GM12873 (cell line): ENCODE measurements around the gene EEF1A2.

ENCODE experiments used
- TF ChIP-seq, protein P1 (sequence below): IDR thresholded peaks from 2 replicates; pipeline ENCODE4 v1.5.1; 2012; ENCODE audit warnings: low read depth, mild to moderate bottlenecking, moderate library complexity, low read length, control low read depth; ENCODE audit not compliant: insufficient read depth; ENCODE audit errors: missing control alignments

The EEF1A2 gene

GRCh38 chr20:63507083-63507743 lies 8.3 kb upstream of the EEF1A2 start:
- TF ChIP-seq, protein P1, sequence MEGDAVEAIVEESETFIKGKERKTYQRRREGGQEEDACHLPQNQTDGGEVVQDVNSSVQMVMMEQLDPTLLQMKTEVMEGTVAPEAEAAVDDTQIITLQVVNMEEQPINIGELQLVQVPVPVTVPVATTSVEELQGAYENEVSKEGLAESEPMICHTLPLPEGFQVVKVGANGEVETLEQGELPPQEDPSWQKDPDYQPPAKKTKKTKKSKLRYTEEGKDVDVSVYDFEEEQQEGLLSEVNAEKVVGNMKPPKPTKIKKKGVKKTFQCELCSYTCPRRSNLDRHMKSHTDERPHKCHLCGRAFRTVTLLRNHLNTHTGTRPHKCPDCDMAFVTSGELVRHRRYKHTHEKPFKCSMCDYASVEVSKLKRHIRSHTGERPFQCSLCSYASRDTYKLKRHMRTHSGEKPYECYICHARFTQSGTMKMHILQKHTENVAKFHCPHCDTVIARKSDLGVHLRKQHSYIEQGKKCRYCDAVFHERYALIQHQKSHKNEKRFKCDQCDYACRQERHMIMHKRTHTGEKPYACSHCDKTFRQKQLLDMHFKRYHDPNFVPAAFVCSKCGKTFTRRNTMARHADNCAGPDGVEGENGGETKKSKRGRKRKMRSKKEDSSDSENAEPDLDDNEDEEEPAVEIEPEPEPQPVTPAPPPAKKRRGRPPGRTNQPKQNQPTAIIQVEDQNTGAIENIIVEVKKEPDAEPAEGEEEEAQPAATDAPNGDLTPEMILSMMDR, result no peak

- TF ChIP-seq, protein P1, result no peak
These were observed 6.8 kb upstream of the EEF1A2 start for GRCh38 chr20:63505723-63506122.

DNA sequence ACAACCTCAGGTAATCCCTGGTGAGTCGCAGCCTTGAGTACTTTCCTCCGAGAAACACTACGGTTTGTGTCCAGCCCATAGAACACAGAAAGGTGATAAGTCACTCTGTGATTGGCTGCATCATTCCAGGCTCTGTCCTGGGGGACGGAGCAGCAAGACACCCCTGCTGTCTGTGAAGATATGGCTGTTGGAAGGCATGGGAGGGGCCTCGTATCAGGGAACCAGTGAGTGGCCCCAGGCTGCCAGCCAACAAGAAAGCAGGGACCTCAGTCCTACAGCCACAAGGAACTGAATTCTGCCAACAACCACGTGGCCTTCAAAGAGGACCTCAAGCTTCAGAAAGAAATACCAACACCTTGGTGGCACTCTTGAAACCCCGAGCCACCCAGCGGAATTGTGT lies 6.4 kb upstream of the EEF1A2 start:
- TF ChIP-seq, protein P1, result no peak

DNA sequence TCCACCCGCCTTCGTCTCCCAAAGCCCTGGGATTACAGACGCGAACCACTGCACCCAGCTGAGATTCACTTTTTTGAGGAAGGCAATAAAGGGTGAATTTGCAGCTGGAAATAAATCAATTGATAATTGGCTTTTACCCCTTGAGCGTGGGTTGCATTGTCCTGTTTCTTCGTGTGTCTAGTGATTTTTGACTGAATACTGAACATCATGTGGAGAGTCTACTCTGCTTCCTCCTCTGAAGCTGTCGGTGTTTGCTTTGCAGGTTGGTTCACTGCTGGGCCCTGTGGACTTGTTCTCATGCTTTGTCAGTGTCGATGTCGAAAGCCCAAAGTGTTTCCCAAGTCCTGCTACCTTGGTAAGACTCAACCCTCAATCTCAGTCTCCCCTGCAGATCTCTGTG lies 5.8 kb upstream of the EEF1A2 start:
- TF ChIP-seq, protein P1, result no peak

- TF ChIP-seq, protein P1, result no peak
These were observed 4.6 kb upstream of the EEF1A2 start for GRCh38 chr20:63503524-63503923.

- TF ChIP-seq, protein P1, result no peak
These were observed 3.8 kb upstream of the EEF1A2 start for GRCh38 chr20:63502671-63503172.

DNA sequence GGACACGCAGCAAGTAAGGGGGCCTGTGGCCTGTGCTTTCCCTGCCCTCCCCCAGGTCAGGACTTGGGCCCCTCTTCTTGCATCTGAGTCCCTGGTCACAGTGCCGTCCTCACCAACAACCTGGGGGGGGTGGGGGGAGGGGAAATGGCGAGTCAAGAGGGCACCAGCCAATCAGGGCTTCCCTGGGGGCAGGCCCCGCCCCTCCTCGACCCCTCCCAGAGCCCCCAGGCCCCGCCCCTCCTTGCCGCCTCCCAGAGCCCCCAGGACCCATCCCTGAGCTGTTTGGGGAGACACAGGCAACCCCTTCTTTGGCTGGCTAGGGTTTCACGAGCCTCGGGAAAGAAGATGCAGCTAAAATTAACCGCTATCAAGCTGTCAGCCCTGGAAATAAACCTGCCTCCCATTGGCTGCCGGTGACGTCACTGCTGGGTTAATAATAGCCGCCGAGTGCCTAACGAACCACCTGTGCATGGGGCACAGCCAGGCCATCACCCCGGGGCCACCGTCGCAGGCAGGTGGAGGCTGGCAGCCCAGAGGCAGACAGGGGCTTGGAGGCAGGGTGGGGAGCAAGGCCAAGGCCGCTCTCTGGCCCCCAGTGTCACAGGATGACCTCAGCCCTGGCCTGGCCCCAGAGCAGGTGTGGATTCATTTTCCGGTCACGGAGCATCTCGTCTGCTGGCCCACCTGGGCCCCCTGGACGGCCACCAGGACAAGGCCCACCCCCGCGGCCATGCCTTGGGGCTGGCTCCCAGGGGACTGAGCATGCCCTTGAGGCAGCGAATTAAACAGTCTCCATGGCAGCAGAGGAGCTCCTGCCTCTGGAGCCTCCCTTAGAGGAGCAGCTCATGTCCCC lies 3.2 kb upstream of the EEF1A2 start:
- TF ChIP-seq, protein P1, result no peak
